HFF-Myc (cell line): ENCODE results near the gene PLXNA4.

Experiments used
- DNase-seq: peaks from one replicate; pipeline ENCODE4 v3.0.0-alpha.2; 2011; ENCODE audit warnings: low read depth; ENCODE audit errors: extremely low read depth
- H3K4me3 ChIP-seq: replicated peaks from 2 replicates; pipeline ENCODE4 v1.5.1; 2011; ENCODE audit warnings: low read depth, mild to moderate bottlenecking, control low read depth, low read length
- CTCF ChIP-seq: IDR thresholded peaks from 2 replicates; pipeline ENCODE4 v1.5.1; 2012; ENCODE audit warnings: mild to moderate bottlenecking, low read depth, low read length, control low read depth; ENCODE audit errors: missing control alignments

Gene PLXNA4

GRCh38 chr7:132322970-132323369, 253.3 kb downstream of the PLXNA4 start:
- DNase-seq: no peak

GRCh38 chr7:132321387-132321786, 254.9 kb downstream of the PLXNA4 start:
- DNase-seq: peak; percentile 9
- peak; percentile 28 for TF ChIP-seq CTCF
- no peak overlapping the region for H3K4me3 ChIP-seq

More at GRCh38 chr7:132322970-132323369, 253.3 kb downstream of the PLXNA4 start:
- H3K4me3 ChIP-seq: no peak overlapping the region
- TF ChIP-seq CTCF: no peak

- no peak for TF ChIP-seq CTCF
- H3K4me3 ChIP-seq: no peak overlapping the region
- no peak for DNase-seq
Measured at GRCh38 chr7:132319481-132319880, 256.8 kb downstream of the PLXNA4 start.

- peak; percentile 87 for TF ChIP-seq CTCF
- DNase-seq: peak; percentile 54
- no peak overlapping the region for H3K4me3 ChIP-seq
Measured at GRCh38 chr7:132318352-132319318, 257.6 kb downstream of the PLXNA4 start.

GRCh38 chr7:132317701-132318351, 258.4 kb downstream of the PLXNA4 start:
- no peak for TF ChIP-seq CTCF
- no peak for DNase-seq
- no peak overlapping the region for H3K4me3 ChIP-seq

- no peak for DNase-seq
- TF ChIP-seq CTCF: no peak
- no peak overlapping the region for H3K4me3 ChIP-seq
Measured at GRCh38 chr7:132312531-132313055, 263.7 kb downstream of the PLXNA4 start.
